ENCODE measurements around the gene NEURL1B.

NEURL1B gene

DNA sequence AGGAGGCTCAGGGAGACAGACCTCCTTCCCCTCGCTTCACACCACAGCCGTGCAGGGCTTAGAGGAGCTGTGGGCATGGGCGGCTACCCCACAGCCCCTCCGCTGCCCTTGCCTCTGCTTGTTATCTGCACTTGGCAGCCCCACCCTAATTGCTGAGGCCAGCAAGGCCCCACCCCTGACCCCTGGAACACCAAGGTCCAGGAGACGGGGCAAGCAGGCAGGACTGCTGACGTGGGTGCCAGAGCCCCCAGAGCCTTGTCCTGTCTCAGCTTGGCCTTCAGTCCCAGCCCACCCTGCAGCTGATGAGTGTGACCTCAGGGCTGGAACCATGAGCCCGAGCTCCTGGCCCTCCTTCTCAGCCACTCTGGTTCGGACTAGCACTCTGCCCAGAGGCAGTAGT, 29.1 kb upstream of the NEURL1B start:
- DNase-seq: no peak

GRCh38 chr5:172612771-172613170, 28.3 kb upstream of the NEURL1B start:
- DNase-seq: no peak

GRCh38 chr5:172616136-172616535, 24.9 kb upstream of the NEURL1B start:
- DNase-seq: no peak

DNA sequence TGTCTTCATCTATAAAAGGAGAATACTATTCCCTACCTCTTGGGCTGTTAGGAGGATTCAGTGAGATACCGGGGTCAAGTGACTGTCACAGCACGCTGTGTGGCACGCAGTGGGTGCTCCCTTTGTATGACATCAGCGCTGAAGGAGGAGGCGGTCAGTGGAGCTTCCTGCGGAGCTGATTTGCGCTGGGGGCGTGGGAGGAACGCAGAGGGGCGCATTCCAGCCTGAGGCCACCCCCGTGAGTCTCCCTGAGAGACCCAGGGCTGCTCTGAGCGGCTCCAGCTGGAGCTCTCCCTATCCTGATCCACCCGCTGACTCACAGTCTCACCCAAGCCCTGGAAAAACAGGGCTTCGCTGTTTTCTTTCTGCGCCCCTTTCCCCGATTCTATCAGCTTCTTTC, 24.3 kb upstream of the NEURL1B start:
- no peak for DNase-seq

DNA sequence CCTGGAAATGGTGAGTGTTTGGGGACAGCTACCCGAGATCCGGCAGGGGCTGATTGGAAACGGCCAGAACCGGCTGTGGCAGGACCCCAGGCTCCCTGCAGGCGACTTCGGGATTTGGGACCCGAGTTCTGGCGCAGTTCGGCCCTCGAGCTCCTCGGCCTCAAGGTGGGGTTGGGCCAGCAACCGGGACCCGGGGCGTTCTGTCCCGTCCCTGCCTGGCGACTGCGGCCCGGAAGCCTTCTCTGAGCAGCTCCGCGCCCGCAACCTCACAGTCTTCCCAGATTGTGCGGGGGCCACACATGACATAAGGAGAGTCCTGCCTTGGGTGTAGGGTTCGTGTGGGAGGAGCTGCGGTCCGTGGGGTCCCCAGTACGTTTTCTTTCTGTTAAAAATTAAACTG, 23.2 kb upstream of the NEURL1B start:
- no peak for DNase-seq

DNA sequence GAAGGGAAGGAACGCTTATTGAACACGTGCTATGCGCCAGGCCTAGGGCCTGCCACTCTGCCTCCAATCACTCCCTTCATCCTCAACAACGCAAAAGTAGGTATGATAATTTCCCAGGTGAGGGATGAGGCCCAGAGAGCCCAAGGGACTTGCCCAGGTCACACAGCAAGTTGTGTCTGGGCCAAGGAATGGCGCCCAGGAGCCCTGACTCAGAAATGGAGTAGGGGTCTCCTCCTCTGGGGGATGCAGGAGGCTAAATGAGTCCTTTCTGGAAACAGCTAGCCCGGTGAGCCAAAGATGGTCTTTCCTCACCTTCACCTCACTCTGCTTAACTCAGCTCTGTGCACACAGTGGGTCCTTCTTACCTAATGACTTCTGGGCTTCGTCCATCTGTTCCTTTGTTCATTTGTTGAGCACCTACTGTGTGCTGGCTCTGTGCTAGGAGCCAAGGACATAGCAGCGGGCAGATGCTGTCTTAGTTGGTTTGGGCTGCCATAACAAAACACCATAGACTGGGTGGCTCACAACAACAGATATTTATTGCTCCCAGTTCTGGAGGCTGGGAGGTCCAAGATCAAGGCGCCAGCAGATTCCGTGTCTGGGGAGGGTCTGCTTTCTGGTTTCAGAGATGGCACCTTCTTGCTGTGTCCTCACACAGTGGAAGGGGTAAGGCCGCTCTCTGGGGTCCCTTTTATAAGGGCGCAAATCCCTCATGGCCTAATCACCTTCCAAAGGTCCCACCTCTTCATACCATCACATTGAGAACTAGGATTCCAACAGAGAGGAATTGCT, 22.3 kb upstream of the NEURL1B start:
- DNase-seq: no peak

GRCh38 chr5:172620506-172620905, 20.6 kb upstream of the NEURL1B start:
- DNase-seq: no peak

- DNase-seq: no peak
Measured at GRCh38 chr5:172622091-172623046, 18.7 kb upstream of the NEURL1B start.

GRCh38 chr5:172623313-172623980, 17.6 kb upstream of the NEURL1B start:
- DNase-seq: no peak

DNA sequence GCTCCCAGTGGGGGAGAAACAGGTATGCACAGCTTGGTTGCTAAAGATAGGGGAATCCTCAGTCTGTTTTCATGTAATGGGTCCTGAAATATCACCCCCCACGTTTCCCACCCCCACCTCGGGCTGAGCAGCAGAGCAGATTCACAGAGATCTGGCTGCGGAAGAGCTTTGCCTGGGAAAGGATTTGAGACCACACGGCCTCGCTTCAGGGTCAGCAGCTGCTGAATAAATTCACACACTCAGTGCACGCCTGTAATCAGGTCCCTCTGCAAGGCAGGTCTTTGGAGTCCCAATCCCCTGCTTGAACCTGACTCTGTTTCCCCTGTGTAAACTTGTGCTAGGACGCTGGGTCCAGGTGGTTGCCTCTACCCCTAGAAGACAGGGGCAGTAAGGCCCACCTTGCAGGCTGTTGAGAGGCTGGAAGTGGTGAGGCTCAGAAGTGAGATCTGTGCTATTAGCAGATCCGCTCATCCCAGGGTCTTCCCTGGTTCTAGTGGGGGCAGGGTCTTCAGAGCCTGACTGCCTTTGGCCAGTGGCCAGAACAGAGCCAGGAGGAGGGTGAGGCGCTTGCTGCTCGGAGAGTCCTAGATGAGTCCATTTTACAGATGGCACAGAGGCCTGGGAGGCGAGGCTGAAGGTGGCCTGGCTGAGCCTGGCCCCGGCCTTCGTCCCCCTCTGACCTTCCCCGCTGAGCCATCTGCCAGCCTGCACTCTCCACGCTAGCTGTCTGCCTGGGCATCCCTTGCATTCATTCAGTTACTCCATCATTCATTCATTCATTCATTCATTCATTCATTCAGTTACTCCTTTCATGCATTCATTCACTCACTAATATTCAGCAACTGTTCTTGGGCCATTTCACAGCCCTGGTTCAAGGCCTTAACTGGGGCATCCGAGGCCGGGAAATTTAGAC, 16.7 kb upstream of the NEURL1B start:
- no peak for DNase-seq

- no peak for DNase-seq
Measured at GRCh38 chr5:172624996-172625964, 15.8 kb upstream of the NEURL1B start.

DNA sequence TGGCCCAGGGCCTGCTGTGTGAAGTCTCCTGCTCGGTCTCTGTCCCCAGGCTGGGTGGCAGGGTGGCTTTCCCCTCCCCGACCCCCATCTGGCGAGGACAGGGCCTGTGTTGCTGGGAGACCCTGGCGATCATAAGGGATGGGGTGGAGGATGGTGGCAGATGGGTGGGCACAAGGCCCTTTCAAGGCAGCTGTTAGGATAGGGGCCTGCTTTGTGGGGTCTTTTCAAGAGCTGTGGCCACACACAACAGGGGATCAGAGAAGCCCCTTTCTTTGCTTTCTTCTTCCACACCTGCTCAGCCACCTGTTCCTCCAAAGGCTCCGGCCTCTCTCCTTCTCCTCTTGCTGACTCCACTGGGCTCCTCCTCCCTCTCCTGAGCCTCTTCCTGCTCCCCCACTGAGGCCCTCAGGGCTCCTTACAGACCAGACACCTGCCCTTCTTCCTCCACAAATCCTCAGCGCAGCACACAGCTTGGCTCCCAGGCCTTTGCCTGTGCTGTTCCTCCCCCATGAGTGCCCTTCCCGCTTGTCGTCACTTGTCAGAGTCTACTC, 15.0 kb upstream of the NEURL1B start:
- no peak for DNase-seq

DNA sequence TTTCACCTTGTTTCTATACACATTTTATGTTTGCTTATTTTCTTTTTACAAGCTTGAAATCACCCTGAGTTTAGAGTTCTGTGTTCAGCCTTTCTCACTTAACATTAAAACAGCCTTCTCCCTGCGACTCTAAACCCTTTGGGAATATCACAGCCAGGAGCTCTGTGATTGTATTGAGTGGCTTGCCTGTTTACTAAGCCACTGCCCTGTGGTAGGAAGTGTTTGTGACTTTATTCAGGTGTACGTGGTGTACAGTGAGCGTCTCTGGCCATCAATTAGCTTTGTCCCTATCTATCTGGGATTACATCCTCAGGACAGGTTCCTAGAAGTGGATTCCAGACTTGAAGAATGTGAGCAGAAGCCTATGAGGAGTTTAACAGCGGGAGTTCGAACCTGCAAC, 11.0 kb upstream of the NEURL1B start:
- no peak for DNase-seq

DNA sequence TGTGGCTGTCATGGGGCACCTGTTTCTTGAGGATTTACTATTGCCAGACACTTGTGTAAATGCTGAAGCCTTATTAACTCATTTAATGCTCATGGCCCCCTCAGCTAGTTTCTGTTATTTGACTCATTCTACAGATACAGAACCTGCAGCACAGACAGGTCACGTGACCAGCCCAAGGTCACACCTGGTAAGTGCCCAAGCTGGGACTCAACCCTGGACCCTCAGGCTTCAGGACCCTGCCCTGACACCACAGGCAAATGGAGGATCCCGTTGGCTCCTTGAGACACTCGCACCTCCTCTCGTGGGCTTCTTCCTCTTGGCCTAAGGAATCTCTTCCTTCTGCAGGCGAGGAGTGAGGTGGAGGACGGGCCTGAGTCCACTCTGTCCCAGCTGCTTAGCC, 10.6 kb upstream of the NEURL1B start:
- no peak for DNase-seq

DNA sequence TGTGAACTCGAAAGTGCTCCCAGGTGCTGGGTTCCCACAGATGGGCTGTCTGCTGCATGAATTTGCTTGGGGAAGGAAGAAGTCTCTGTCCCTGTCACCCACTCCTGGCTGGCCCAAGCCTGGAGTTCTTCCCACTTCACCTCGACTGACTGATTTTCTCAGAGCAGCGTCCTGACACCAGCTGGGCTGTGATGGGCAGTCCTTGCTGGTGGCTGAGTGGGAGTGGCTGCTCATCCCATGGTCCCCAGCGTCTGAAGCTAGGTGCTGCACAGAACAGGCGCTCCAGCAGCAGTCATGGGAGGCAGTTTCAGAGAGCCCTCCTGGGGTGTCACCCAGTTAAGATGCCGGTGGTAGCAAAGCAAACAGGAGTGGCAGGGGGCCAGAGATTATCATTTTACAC, 10.1 kb upstream of the NEURL1B start:
- no peak for DNase-seq

DNA sequence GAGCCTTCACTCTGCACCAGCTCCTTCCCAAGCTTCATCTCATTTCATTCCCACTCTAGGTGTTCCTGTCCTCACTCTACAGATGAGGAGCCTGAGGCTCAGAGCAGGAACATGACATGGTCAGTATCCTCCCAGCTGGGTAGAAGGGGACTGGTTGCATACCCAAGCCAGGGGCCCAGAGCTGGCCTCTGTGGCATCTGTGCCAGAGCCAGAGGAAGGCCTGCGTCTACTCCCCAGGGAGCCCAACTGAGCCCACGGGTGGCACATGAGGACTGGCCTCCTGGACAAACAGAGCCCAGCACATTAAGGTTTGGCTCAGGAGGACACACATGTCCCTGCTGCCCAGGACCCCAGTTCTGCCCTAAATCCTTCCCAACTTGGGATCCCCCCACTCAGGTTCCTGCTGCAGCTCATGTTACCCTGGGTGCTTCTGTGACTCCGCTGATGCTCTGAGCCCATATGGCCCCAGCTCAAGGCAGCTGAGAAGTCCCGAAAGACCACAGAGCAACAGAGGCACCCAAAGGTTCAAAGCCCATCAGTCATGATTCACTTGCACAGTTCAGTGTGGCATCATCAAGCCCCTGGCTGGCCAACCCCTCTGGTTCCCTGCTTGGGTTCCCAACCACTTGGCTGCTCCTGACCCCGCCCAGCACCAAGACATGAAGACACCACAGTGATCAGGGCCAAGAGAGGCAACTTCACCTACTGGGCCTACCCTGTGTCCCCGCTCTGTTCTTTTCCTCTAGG, 8.5 kb upstream of the NEURL1B start:
- no peak for DNase-seq

- DNase-seq: no peak
Measured at GRCh38 chr5:172633403-172633970, 7.6 kb upstream of the NEURL1B start.

DNA sequence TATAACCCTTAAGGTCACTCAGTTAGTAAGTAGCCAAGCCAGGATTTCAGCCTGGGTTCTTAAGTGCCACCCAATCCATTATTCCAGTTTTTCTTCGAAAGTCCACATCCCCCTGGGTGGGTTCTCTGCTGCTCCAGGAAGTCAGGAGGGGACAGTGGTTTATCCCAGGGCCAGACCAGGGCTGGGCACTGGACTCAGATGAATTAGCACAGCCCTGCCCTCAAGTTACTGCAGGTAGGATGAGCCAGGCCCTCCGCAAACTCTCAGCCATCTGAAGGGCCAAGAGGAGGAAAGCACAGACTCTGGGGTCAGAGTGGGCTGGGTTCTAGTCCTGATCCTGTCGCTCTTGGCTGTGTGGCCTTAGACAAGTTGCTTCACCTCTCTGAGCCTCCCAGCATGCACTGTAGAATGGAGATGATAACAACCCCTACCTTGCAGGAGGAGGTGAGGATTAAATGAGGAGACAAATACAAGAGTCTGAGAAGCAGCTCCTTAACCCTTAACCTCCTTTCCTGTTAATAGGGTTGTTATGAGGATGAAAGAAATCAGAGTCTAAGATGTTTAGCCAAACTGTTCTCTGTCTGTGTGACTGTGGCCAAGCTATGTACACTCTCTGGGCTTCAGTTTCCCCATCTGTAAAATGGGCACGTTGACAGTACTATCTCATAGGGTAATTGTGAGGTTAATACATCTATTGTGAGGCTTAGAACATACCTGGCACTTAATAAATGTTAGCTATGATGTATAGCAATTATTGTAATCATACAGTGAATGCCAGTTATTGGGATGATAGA, 6.8 kb upstream of the NEURL1B start:
- DNase-seq: no peak

GRCh38 chr5:172635038-172635437, 6.0 kb upstream of the NEURL1B start:
- DNase-seq: no peak
